Measurements from ENCODE around the gene PGAM5.
"Not testable (repeated sequence)": the region's sequence is repeated elsewhere in the genome, so short reads cannot be mapped to it uniquely, and the experiment has no call there.

PGAM5 gene

GRCh38 chr12:132758825-132759224 is 48.2 kb downstream of the PGAM5 start:
- DNase-seq = not testable (repeated sequence)

- DNase-seq = no peak
Observed at GRCh38 chr12:132759359-132759758, 48.7 kb downstream of the PGAM5 start.

- DNase-seq = no peak
Observed at GRCh38 chr12:132761032-132761920, 50.6 kb downstream of the PGAM5 start, which contains the start of gene ANKLE2. Gene ANKLE2, minus strand, starts transcription at chr12:132761832. Its CDS starts 34 bp downstream, at chr12:132761798.

GRCh38 chr12:132761921-132762583 is 51.4 kb downstream of the PGAM5 start:
- no peak for DNase-seq

- DNase-seq = no peak
Observed at GRCh38 chr12:132764231-132764630, 53.6 kb downstream of the PGAM5 start.

GRCh38 chr12:132765361-132765760 is 54.7 kb downstream of the PGAM5 start:
- DNase-seq = no peak

GRCh38 chr12:132766380-132767085 is 55.9 kb downstream of the PGAM5 start:
- DNase-seq = no peak

GRCh38 chr12:132771126-132771838 is 60.6 kb downstream of the PGAM5 start:
- no peak for DNase-seq
